ENCODE data around the gene OXA1L. TPM values are rescaled to one million over a fixed set of nuclear protein-coding genes. Genes with fewer than 3 reads are reported as not detected.
"Not testable (repeated sequence)": the region's sequence is repeated elsewhere in the genome, so short reads cannot be mapped to it uniquely, and the experiment has no call there.

The OXA1L gene
- total RNA-seq, 1 donor: 55.0 TPM

DNA sequence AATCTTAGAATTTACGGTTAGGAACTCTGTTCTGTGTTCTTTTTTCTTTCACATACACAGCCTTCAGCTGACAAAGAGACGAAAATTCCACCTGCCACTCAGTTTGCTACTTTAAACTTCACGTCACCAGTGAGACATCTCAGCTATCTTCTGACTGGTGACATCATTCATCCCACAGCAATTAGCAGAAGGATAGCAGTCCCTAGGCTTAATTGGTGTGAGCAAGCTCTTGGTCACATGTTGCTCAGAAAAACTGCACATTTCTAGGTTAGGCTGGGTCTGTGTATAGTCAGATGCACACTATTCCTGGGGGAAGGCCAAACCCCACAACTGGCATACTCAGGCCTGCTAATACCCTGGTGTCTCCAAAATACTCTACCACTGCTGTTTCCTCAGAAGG is 24.8 kb downstream of the OXA1L start:
- H3K79me2 ChIP-seq (ENCODE audit: insufficient read depth, low read length): no peaks in the 10 kb centered on the region
- H4K20me1 ChIP-seq (ENCODE audit: insufficient read depth, low read length): no peaks in the 10 kb centered on the region
- H3K27me3 ChIP-seq (ENCODE audit: insufficient read depth, low read length): peaks cover 5% of the 10 kb centered on the region
- no peaks in the 10 kb centered on the region for H3K36me3 ChIP-seq (ENCODE audit: insufficient read depth, low read length)
- no peak overlapping the region for H3K4me2 ChIP-seq (ENCODE audit: insufficient read depth, low read length)
- peak; percentile 87 for DNase-seq (ENCODE audit: insufficient read length, low spot score, missing footprints)
- TF ChIP-seq, protein P1, sequence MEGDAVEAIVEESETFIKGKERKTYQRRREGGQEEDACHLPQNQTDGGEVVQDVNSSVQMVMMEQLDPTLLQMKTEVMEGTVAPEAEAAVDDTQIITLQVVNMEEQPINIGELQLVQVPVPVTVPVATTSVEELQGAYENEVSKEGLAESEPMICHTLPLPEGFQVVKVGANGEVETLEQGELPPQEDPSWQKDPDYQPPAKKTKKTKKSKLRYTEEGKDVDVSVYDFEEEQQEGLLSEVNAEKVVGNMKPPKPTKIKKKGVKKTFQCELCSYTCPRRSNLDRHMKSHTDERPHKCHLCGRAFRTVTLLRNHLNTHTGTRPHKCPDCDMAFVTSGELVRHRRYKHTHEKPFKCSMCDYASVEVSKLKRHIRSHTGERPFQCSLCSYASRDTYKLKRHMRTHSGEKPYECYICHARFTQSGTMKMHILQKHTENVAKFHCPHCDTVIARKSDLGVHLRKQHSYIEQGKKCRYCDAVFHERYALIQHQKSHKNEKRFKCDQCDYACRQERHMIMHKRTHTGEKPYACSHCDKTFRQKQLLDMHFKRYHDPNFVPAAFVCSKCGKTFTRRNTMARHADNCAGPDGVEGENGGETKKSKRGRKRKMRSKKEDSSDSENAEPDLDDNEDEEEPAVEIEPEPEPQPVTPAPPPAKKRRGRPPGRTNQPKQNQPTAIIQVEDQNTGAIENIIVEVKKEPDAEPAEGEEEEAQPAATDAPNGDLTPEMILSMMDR (IDR thresholded peaks at IDR 0.05; ENCODE audit: extremely low read depth, low read depth, low read length): no peak
- peaks cover 2% of the 10 kb centered on the region for H3K4me1 ChIP-seq (ENCODE audit: insufficient read depth, low read length)
- no peaks in the 10 kb centered on the region for H3K9me3 ChIP-seq (ENCODE audit: low read depth, low read length)
- no peak overlapping the region for H3K27ac ChIP-seq (ENCODE audit: low read depth, low read length)
- H3K4me3 ChIP-seq (ENCODE audit: insufficient read depth, low read length): no peak overlapping the region
- no peak overlapping the region for H2AFZ ChIP-seq (ENCODE audit: low read length)

DNA sequence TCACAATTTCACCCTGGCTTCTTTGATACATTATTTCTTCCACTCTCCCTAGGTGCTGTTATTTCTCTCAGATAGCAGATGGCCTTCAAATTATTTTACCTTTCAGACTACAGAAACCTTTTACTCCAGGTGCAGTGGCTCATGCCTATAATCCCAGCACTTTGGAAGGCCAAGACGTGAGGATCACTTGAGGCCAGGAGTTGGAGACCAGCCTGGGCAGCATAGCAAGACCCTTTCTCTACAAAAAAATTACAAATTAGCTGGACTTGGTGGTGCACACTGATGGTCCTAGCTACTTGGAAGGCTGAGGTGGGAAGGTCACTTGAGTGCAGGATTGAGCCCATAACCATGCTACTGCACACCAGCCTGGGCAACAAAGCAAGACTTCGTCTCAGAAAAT is 25.7 kb downstream of the OXA1L start:
- TF ChIP-seq, protein P1 (IDR thresholded peaks at IDR 0.05; ENCODE audit: extremely low read depth, low read depth, low read length): no peak
- Histone ChIP-seq H3K36me3 (ENCODE audit: insufficient read depth, low read length) (no peaks in the 10 kb centered on the region), H4K20me1 (ENCODE audit: insufficient read depth, low read length) (no peaks in the 10 kb centered on the region), H3K9me3 (ENCODE audit: low read depth, low read length) (no peaks in the 10 kb centered on the region), H3K27ac (ENCODE audit: low read depth, low read length) (no peak overlapping the region), H3K4me3 (ENCODE audit: insufficient read depth, low read length) (no peak overlapping the region), H2AFZ (ENCODE audit: low read length) (no peak overlapping the region), H3K79me2 (ENCODE audit: insufficient read depth, low read length) (no peaks in the 10 kb centered on the region), H3K4me2 (ENCODE audit: insufficient read depth, low read length) (no peak overlapping the region), H3K4me1 (ENCODE audit: insufficient read depth, low read length) (peaks cover 2% of the 10 kb centered on the region), H3K27me3 (ENCODE audit: insufficient read depth, low read length) (peaks cover 14% of the 10 kb centered on the region)
- no peak for DNase-seq (ENCODE audit: insufficient read length, low spot score, missing footprints)

DNA sequence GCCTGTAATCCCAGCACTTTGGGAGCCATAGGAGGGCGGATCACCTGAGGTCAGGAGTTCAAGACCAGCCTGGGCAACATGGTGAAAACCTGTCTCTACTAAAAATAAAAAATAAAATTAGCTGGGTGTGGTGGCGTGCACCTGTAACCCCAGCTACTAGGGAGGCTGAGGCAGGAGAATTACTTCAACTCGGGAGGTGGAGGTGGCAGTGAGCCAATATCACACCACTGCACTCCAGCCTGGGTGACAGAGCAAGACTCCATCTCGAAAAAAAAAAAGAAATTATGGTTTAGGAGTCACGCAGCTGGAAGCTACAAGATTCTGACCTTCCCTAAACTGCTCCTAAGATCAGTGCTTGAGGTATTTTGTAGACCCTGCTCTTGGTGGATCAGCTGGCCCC is 27.1 kb downstream of the OXA1L start:
- H3K9me3 ChIP-seq (ENCODE audit: low read depth, low read length); H3K4me3 ChIP-seq (ENCODE audit: insufficient read depth, low read length); H3K4me2 ChIP-seq (ENCODE audit: insufficient read depth, low read length); H2AFZ ChIP-seq (ENCODE audit: low read length); H3K36me3 ChIP-seq (ENCODE audit: insufficient read depth, low read length); DNase-seq (ENCODE audit: insufficient read length, low spot score, missing footprints); H3K79me2 ChIP-seq (ENCODE audit: insufficient read depth, low read length); H3K27ac ChIP-seq (ENCODE audit: low read depth, low read length); H4K20me1 ChIP-seq (ENCODE audit: insufficient read depth, low read length); H3K4me1 ChIP-seq (ENCODE audit: insufficient read depth, low read length): not testable (repeated sequence)
- peaks cover 19% of the 10 kb centered on the region for H3K27me3 ChIP-seq (ENCODE audit: insufficient read depth, low read length)

DNA sequence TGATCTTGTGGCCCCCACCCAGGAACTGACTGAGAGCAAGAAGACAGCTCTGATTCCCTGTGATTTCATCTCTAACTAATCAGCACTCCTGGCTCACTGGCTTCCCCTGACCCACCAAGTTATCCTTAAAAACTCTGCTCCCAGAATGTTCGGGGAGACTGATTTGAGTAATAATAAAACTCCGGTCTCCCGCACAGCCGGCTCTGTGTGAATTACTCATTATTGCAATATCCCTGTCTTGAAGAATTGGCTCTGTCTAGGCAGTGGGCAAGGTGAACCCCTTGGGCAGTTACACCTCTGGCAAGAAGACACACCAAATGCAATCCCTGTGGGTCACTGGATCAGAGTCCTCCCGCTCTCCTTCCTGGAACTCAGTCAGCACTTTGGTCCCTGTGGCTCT is 27.5 kb downstream of the OXA1L start:
- Histone ChIP-seq H3K4me2 (ENCODE audit: insufficient read depth, low read length) (no peak overlapping the region), H3K4me3 (ENCODE audit: insufficient read depth, low read length) (no peak overlapping the region), H3K4me1 (ENCODE audit: insufficient read depth, low read length) (peaks cover 2% of the 10 kb centered on the region), H4K20me1 (ENCODE audit: insufficient read depth, low read length) (no peaks in the 10 kb centered on the region), H3K79me2 (ENCODE audit: insufficient read depth, low read length) (no peaks in the 10 kb centered on the region), H3K36me3 (ENCODE audit: insufficient read depth, low read length) (no peaks in the 10 kb centered on the region), H3K9me3 (ENCODE audit: low read depth, low read length) (no peaks in the 10 kb centered on the region), H2AFZ (ENCODE audit: low read length) (no peak overlapping the region), H3K27ac (ENCODE audit: low read depth, low read length) (no peak overlapping the region), H3K27me3 (ENCODE audit: insufficient read depth, low read length) (peaks cover 19% of the 10 kb centered on the region)
- DNase-seq (ENCODE audit: insufficient read length, low spot score, missing footprints): no peak
- TF ChIP-seq, protein P1 (IDR thresholded peaks at IDR 0.05; ENCODE audit: extremely low read depth, low read depth, low read length): no peak
